Measurements from ENCODE around the gene MANBA.
"Not testable (repeated sequence)": the region's sequence is repeated elsewhere in the genome, so short reads cannot be mapped to it uniquely, and the experiment has no call there.

MANBA gene

DNA sequence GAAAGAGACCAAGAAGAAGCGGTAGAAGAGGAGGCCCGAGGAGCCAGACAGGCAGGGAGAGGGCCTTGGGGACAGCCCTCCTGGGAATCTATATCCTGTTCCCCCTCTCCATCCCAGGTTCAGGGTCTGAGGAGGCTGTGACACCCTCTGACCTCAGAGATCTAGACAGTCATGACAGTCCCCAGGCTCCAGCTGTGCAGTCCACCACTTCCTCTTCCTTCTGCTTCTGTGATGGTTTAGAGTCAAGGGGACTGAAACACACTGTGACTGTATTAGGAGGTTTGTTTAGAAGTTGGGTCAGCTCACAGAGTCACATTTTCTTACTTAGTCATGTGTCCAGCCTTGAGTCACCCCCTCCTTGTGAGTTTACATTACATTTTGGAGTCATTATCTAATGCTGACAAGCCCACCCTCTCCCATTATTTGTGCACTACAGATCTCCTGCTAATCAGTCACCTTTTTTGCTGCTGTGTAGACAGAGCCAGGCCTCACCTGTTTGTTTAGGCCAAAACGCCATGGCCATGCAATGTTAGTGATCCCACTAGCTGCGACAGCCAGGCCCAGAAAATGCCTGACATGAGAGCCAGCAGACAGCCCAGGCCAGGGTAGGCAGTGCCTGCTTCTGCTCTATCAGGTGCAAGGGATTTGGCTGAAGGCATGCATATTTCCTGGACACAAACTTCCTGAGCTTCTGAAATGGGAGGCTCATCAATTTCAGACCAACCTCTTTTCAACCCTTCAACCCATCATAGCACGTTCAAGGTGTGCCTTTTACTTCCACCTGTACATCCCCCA lies 26.0 kb downstream of the MANBA start:
- no peak for DNase-seq (ENCODE audit: low read depth)
- TF ChIP-seq, protein P1, sequence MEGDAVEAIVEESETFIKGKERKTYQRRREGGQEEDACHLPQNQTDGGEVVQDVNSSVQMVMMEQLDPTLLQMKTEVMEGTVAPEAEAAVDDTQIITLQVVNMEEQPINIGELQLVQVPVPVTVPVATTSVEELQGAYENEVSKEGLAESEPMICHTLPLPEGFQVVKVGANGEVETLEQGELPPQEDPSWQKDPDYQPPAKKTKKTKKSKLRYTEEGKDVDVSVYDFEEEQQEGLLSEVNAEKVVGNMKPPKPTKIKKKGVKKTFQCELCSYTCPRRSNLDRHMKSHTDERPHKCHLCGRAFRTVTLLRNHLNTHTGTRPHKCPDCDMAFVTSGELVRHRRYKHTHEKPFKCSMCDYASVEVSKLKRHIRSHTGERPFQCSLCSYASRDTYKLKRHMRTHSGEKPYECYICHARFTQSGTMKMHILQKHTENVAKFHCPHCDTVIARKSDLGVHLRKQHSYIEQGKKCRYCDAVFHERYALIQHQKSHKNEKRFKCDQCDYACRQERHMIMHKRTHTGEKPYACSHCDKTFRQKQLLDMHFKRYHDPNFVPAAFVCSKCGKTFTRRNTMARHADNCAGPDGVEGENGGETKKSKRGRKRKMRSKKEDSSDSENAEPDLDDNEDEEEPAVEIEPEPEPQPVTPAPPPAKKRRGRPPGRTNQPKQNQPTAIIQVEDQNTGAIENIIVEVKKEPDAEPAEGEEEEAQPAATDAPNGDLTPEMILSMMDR (IDR thresholded peaks at IDR 0.05; ENCODE audit: low read length, missing control alignments) = no peak
- H3K4me3 ChIP-seq (replicated peaks; ENCODE audit: low read depth, low read length) = no peak overlapping the region

DNA sequence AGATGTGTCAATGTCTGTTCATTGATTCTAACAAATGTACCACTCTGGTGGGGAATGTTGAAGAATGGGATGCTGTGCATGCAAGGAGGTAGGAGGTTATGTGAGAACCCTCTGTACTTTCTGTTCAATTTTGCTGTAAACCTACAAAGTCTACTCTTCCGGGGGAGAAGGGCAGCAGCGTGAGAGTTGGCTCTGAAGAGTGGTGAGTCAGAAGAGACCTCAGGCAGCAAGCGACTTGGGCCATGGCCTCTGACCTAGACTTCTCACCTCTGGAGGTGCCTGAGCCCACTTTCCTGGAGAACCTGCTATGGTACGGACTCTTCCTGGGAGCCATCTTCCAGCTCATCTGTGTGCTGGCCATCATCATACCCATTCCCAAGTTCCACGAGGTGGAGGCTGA lies 26.7 kb downstream of the MANBA start:
- TF ChIP-seq, protein P1 (IDR thresholded peaks at IDR 0.05; ENCODE audit: low read length, missing control alignments) = no peak
- DNase-seq (ENCODE audit: low read depth) = no peak
- no peak overlapping the region for H3K4me3 ChIP-seq (replicated peaks; ENCODE audit: low read depth, low read length)

DNA sequence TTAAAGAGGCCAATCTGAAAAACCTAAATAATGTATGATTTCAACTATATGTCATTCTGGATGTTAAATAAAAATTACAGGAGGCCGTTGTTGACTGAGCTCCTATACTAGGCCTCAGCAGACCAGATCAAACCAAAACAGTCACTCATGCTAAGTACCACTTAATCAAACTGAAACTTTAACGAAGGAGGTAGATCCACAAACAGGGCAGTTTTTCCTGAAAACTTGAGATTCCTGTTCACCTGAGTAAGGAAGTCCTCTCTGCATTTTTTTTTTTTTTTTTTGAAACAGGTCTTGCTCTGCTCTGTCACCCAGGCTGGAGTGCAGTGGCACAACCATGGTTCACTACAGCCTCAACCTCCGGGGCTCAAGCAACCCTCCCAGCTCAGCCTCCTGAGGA lies 27.7 kb downstream of the MANBA start:
- DNase-seq (ENCODE audit: low read depth) = no peak
- TF ChIP-seq, protein P1 (IDR thresholded peaks at IDR 0.05; ENCODE audit: low read length, missing control alignments) = no peak
- H3K4me3 ChIP-seq (replicated peaks; ENCODE audit: low read depth, low read length) = no peak overlapping the region

DNA sequence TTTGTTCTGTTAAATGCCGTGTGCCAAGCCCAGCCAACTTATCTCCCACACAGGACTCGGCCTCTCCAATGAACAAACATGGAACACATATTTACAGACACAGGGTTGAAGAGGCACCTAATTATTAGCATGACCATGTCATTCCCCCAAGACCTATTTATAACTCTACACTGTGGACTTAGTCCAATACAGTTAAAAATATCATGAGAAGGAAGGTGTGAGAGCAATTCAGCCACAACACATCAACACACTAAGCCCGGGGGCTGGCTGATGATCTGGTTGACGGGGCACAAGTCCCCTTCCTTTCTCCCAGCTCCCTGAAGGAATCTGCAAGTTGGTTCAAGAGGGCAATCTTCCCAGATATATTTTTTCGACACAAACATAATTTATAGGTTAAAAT lies 28.1 kb downstream of the MANBA start:
- TF ChIP-seq, protein P1 (IDR thresholded peaks at IDR 0.05; ENCODE audit: low read length, missing control alignments) = no peak
- DNase-seq (ENCODE audit: low read depth) = no peak
- no peak overlapping the region for H3K4me3 ChIP-seq (replicated peaks; ENCODE audit: low read depth, low read length)

DNA sequence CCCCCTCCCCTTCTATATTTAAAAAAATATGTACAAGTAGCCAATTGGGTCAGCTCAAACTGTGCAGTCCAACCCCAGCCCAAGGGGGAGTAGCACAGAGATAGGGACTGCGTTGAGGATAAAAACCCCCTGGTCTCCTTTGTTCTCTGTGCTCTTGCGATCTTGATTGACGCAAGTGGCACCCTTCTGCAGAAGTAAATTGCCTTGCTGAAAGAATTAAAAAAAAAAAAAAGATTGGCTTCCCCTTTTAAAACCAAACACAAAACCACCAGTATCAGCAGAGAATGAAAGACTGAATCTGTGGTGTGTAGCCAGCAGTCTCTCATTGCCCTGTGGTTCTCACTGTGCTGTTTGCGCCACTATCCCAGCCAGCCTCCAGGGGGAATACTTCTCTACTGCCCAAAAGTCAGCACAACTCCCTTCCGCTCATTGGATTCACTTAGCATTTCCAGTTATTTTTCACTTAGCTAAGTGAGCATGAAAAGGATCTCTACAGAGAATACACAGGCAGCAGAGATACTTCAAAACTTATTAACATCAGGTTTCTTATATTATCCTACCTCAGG lies 29.7 kb downstream of the MANBA start:
- TF ChIP-seq, protein P1 (IDR thresholded peaks at IDR 0.05; ENCODE audit: low read length, missing control alignments) = no peak
- DNase-seq (ENCODE audit: low read depth) = no peak
- no peak overlapping the region for H3K4me3 ChIP-seq (replicated peaks; ENCODE audit: low read depth, low read length)

DNA sequence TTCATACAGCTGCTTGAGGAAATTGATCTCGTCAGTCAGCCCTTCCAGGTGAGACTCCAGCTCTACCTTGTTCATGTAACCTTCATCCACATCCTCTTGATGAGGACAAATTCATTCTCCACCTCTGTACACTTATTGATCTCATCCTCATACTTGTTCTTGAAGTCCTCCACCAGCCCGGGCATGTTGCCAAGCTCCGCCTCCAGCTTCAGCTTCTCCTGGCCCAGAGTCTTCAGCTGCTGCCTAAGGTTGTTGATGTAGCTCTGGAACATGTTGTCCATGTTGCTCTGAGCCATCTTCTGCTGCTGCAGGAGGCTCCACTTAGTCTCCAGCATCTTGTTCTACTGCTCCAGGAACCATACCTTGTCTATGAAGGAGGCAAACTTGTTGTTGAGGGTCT lies 31.3 kb downstream of the MANBA start:
- H3K4me3 ChIP-seq (replicated peaks; ENCODE audit: low read depth, low read length); DNase-seq (ENCODE audit: low read depth): not testable (repeated sequence)

DNA sequence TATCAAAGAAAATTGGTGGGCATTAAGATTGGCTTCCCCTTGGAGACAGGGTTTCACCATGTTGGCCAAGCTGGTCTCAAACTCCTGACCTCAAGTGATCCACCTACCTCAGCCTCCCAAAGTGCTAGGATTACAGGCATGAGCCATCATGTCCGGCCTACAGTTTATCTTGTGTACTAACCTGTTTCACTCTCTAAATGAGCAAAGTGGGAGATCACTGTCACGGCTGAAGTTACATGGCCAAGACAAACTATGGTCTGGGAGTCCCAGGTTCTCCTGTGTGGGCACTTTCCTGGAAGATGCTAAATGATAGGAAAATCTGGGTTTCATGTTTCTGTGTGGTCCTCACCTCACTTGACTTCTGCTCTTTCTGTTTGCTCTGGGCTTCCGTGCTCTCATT lies 33.8 kb downstream of the MANBA start:
- not testable (repeated sequence) for H3K4me3 ChIP-seq (replicated peaks; ENCODE audit: low read depth, low read length); DNase-seq (ENCODE audit: low read depth)

DNA sequence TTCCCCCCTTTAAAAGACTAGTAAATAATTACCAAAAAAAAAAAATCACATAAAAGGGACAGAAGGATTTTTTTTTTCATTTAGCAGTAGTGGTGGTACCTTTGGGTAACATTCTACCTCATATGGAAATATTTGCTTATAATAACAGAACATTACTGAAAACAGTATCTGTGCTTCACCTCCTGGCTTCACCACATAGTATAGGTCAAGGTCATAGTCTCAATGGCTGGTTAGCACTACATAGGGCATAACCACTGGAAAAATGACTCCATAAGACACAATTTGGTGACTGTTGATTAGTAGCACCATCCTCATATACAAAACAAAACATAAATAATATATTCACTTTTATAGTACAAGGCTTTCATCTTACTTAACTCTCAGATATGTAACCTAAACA lies 34.7 kb downstream of the MANBA start:
- no peak overlapping the region for H3K4me3 ChIP-seq (replicated peaks; ENCODE audit: low read depth, low read length)
- TF ChIP-seq, protein P1 (IDR thresholded peaks at IDR 0.05; ENCODE audit: low read length, missing control alignments) = no peak
- no peak for DNase-seq (ENCODE audit: low read depth)
